Skeletal muscle tissue (tissue), 4 donors: ENCODE measurements around the gene DIP2C. TPM values are rescaled to one million over a fixed set of nuclear protein-coding genes. Genes with fewer than 3 reads are reported as not detected.
"Not testable (repeated sequence)": the region's sequence is repeated elsewhere in the genome, so short reads cannot be mapped to it uniquely, and the experiment has no call there.

Experiments
- H3K27ac ChIP-seq: one replicate; pipeline ENCODE4 v1.7.0; 2013; ENCODE audit warnings: mild to moderate bottlenecking, low read depth, low read length, inconsistent platforms
- H3K27me3 ChIP-seq, 3 donors: one replicate each; pipeline ENCODE4 v1.7.0; 2013; ENCODE audit warnings: low read length in 3 of 3; ENCODE audit not compliant: control insufficient read depth in 3 of 3, insufficient read depth in 3 of 3
- H3K36me3 ChIP-seq, 3 donors: one replicate each; pipeline ENCODE4 v1.7.0; 2013; ENCODE audit warnings: low read length in 3 of 3; ENCODE audit not compliant: control insufficient read depth in 3 of 3, insufficient read depth in 3 of 3
- H3K4me1 ChIP-seq, 3 donors: one replicate each; pipeline ENCODE4 v1.7.0; 2013; ENCODE audit warnings: low read length in 3 of 3, mild to moderate bottlenecking in 3 of 3; ENCODE audit not compliant: control insufficient read depth in 3 of 3, insufficient read depth in 3 of 3
- H3K4me3 ChIP-seq, 3 donors: one replicate each; pipeline ENCODE4 v1.7.0; 2013; ENCODE audit warnings: low read length in 3 of 3
- H3K9ac ChIP-seq, 3 donors: one replicate each; pipeline ENCODE4 v1.7.0; 2013; ENCODE audit warnings: low read length in 3 of 3, mild to moderate bottlenecking in 3 of 3, moderate library complexity in 2 of 3, low read depth in 1 of 3
- H3K9me3 ChIP-seq, 3 donors: one replicate each; pipeline ENCODE4 v1.7.0; 2013; ENCODE audit warnings: low read length in 3 of 3; ENCODE audit not compliant: control insufficient read depth in 3 of 3
- total RNA-seq: library from RNA; depleted of rRNA; stranded (reverse); fragments of >200 nt; gene quantifications from one replicate; pipeline ENCODE4 v1.2.3, GENCODE V29; 2014
- donor health status: Osteomylitis.

The DIP2C gene
- total RNA-seq, 1 donor from 2014 or later: 18.8 TPM

- Histone ChIP-seq H3K27me3 (no peaks in the 10 kb centered on the region), H3K9ac (no peak overlapping the region), H3K27ac (no peak overlapping the region)
These were observed 26.1 kb downstream of the DIP2C start for GRCh38 chr10:663466-663751.

GRCh38 chr10:662686-663465, 26.6 kb downstream of the DIP2C start:
- H3K27me3 ChIP-seq: no peaks in the 10 kb centered on the region
- H3K36me3 ChIP-seq: no peaks in the 10 kb centered on the region
- H3K4me1 ChIP-seq: peaks cover 35 to 69% (median 50%) of the 10 kb centered on the region in 3 donors
- no peak overlapping the region for H3K27ac ChIP-seq
- no peaks in the 10 kb centered on the region for H3K9me3 ChIP-seq
- H3K4me3 ChIP-seq: no peak overlapping the region
- no peak overlapping the region for H3K9ac ChIP-seq

More at GRCh38 chr10:663466-663751, 26.1 kb downstream of the DIP2C start:
- Histone ChIP-seq H3K36me3 (no peaks in the 10 kb centered on the region), H3K4me1 (peaks cover 33 to 70% (median 46%) of the 10 kb centered on the region in 3 donors), H3K4me3 (no peak overlapping the region), H3K9me3 (no peaks in the 10 kb centered on the region)

- Histone ChIP-seq H3K9ac (no peak overlapping the region), H3K4me1 (peaks cover 35 to 62% (median 48%) of the 10 kb centered on the region in 3 donors), H3K4me3 (no peak overlapping the region), H3K9me3 (no peaks in the 10 kb centered on the region), H3K27ac (peak overlapping the region; percentile 81), H3K36me3 (no peaks in the 10 kb centered on the region), H3K27me3 (no peaks in the 10 kb centered on the region)
These were observed 27.3 kb downstream of the DIP2C start for GRCh38 chr10:662223-662605.

GRCh38 chr10:661597-662222, 27.8 kb downstream of the DIP2C start:
- Histone ChIP-seq H3K4me3 (no peak overlapping the region), H3K9me3 (no peaks in the 10 kb centered on the region), H3K36me3 (no peaks in the 10 kb centered on the region), H3K4me1 (peaks cover 35 to 61% (median 46%) of the 10 kb centered on the region in 3 donors), H3K27ac (peak overlapping the region; percentile 81), H3K9ac (peak overlapping the region in 1 of 3 donors; percentile 47), H3K27me3 (no peaks in the 10 kb centered on the region)

- Histone ChIP-seq H3K4me1 (peaks cover 35 to 66% (median 48%) of the 10 kb centered on the region in 3 donors), H3K4me3 (no peak overlapping the region), H3K27ac (peak overlapping the region; percentile 81), H3K9ac (peak overlapping the region in 1 of 3 donors; percentile 47), H3K9me3 (no peaks in the 10 kb centered on the region), H3K27me3 (no peaks in the 10 kb centered on the region), H3K36me3 (no peaks in the 10 kb centered on the region)
These were observed 28.4 kb downstream of the DIP2C start for GRCh38 chr10:660970-661596.

GRCh38 chr10:660413-660969, 29.0 kb downstream of the DIP2C start:
- Histone ChIP-seq H3K9me3 (no peaks in the 10 kb centered on the region), H3K4me3 (peak overlapping the region in 2 of 3 donors; percentile 34 to 37), H3K27ac (peak overlapping the region; percentile 81), H3K36me3 (no peaks in the 10 kb centered on the region), H3K9ac (peak overlapping the region in 2 of 3 donors; percentile 28 to 54), H3K27me3 (no peaks in the 10 kb centered on the region), H3K4me1 (peaks cover 35 to 66% (median 48%) of the 10 kb centered on the region in 3 donors)

- Histone ChIP-seq H3K9ac (no peak overlapping the region), H3K4me3 (no peak overlapping the region), H3K9me3 (no peaks in the 10 kb centered on the region), H3K36me3 (no peaks in the 10 kb centered on the region), H3K27ac (peak overlapping the region; percentile 81), H3K27me3 (no peaks in the 10 kb centered on the region), H3K4me1 (peaks cover 35 to 68% (median 48%) of the 10 kb centered on the region in 3 donors)
These were observed 29.8 kb downstream of the DIP2C start for GRCh38 chr10:659688-660141.

- not testable (repeated sequence) for H3K36me3 ChIP-seq, H3K27me3 ChIP-seq, H3K4me3 ChIP-seq, H3K9me3 ChIP-seq, H3K9ac ChIP-seq, H3K27ac ChIP-seq
- H3K4me1 ChIP-seq: peaks cover 44 to 69% (median 53%) of the 10 kb centered on the region in 3 donors
These were observed 31.6 kb downstream of the DIP2C start for GRCh38 chr10:657816-658350.

GRCh38 chr10:656883-657282, 32.6 kb downstream of the DIP2C start:
- Histone ChIP-seq H3K36me3 (no peaks in the 10 kb centered on the region), H3K27ac (no peak overlapping the region), H3K4me1 (peaks cover 40 to 72% (median 56%) of the 10 kb centered on the region in 3 donors), H3K9ac (no peak overlapping the region), H3K27me3 (no peaks in the 10 kb centered on the region), H3K9me3 (no peaks in the 10 kb centered on the region), H3K4me3 (no peak overlapping the region)
